Measurements from ENCODE around the gene TMEM14A. TPM values are rescaled to one million over a fixed set of nuclear protein-coding genes. Genes with fewer than 3 reads are reported as not detected.

TMEM14A gene
- total RNA-seq, 1 experiment from 2014 or later = 45.6 TPM

DNA sequence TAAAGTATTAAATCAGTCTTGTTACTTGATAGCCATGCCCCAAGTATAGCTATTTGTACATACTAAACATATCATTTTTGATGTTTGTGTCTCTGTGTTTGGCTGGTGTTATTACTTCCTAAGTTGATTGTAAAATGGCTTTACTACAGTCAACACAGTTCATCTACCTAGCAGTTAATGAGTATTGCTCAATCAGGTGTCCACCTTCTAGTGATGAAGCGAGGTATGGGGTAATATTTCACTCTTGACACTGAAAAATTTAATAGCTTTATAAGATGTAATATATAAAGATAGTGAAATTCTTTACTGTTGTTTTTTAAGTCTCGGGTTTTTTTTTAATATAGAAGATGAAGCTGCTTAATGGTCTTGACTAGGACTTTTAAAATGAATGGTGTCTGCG, 18.9 kb downstream of the TMEM14A start:
- intact Hi-C loops (cut with micrococcal nuclease; ENCODE audit: unreplicated experiment) = no loop called here
- Histone ChIP-seq H3K27ac (ENCODE audit: low read length) (no peak overlapping the region), H3K4me3 (ENCODE audit: low read depth in 2 of 2, low read length in 2 of 2) (no peak overlapping the region), H3K9me3 (ENCODE audit: control insufficient read depth, insufficient read depth, low read depth, low read length) (no peaks in the 10 kb centered on the region), H3K4me1 (ENCODE audit: control insufficient read depth, insufficient read depth, low read length) (no peaks in the 10 kb centered on the region), H3K36me3 (ENCODE audit: control insufficient read depth, insufficient read depth, low read length) (no peaks in the 10 kb centered on the region), H3K27me3 (ENCODE audit: control insufficient read depth, insufficient read depth, low read length) (no peaks in the 10 kb centered on the region)
- CTCF ChIA-PET = no interaction called here
- in situ Hi-C loops (cut with HindIII; ENCODE audit: low pct_unique_long_range_greater_than_20kb, low sequenced_read_pairs) = no loop called here
- POLR2A ChIA-PET = no interaction called here
- no TSS peak for BruUV-seq (replicated peaks)
- DNase-seq (ENCODE audit: low read depth, low spot score) (no peak), ATAC-seq (no peak)
- TF ChIP-seq SIN3A (IDR thresholded peaks at IDR 0.05; ENCODE audit: borderline replicate concordance, insufficient read depth, low read depth, low read length) = no peak
- TF ChIP-seq, protein P1, sequence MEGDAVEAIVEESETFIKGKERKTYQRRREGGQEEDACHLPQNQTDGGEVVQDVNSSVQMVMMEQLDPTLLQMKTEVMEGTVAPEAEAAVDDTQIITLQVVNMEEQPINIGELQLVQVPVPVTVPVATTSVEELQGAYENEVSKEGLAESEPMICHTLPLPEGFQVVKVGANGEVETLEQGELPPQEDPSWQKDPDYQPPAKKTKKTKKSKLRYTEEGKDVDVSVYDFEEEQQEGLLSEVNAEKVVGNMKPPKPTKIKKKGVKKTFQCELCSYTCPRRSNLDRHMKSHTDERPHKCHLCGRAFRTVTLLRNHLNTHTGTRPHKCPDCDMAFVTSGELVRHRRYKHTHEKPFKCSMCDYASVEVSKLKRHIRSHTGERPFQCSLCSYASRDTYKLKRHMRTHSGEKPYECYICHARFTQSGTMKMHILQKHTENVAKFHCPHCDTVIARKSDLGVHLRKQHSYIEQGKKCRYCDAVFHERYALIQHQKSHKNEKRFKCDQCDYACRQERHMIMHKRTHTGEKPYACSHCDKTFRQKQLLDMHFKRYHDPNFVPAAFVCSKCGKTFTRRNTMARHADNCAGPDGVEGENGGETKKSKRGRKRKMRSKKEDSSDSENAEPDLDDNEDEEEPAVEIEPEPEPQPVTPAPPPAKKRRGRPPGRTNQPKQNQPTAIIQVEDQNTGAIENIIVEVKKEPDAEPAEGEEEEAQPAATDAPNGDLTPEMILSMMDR (IDR thresholded peaks at IDR 0.05) = no peak
- no peak for TF ChIP-seq POLR2AphosphoS5 (IDR thresholded peaks at IDR 0.05; ENCODE audit: low read depth, low read length)
- TF ChIP-seq, protein P2, sequence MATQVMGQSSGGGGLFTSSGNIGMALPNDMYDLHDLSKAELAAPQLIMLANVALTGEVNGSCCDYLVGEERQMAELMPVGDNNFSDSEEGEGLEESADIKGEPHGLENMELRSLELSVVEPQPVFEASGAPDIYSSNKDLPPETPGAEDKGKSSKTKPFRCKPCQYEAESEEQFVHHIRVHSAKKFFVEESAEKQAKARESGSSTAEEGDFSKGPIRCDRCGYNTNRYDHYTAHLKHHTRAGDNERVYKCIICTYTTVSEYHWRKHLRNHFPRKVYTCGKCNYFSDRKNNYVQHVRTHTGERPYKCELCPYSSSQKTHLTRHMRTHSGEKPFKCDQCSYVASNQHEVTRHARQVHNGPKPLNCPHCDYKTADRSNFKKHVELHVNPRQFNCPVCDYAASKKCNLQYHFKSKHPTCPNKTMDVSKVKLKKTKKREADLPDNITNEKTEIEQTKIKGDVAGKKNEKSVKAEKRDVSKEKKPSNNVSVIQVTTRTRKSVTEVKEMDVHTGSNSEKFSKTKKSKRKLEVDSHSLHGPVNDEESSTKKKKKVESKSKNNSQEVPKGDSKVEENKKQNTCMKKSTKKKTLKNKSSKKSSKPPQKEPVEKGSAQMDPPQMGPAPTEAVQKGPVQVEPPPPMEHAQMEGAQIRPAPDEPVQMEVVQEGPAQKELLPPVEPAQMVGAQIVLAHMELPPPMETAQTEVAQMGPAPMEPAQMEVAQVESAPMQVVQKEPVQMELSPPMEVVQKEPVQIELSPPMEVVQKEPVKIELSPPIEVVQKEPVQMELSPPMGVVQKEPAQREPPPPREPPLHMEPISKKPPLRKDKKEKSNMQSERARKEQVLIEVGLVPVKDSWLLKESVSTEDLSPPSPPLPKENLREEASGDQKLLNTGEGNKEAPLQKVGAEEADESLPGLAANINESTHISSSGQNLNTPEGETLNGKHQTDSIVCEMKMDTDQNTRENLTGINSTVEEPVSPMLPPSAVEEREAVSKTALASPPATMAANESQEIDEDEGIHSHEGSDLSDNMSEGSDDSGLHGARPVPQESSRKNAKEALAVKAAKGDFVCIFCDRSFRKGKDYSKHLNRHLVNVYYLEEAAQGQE (IDR thresholded peaks at IDR 0.05; ENCODE audit: insufficient read depth in 1 of 2, low read depth in 2 of 2, low read length in 1 of 2) = no peak
- no peak for TF ChIP-seq TCF7L2 (IDR thresholded peaks at IDR 0.05; ENCODE audit: low read depth, low read length)

DNA sequence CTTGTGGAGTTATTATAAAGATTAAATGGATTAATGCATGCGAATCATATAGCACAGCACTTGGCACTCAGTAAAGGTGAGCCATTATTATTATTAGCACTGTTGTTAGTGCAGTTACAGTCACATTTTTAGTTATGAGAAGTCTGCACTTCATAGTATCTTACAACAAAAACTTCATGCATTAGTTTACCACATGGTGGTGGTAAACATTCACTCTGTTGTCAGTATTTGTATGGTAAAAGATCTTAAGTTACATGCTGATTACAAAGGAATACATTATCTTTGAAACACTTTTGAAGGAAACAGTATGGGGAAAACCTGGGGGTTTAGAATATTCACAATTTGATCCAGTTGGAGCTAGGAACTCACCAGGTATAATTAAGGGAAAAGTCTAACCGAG, 20.8 kb downstream of the TMEM14A start:
- no peak for DNase-seq (ENCODE audit: low read depth, low spot score)
- intact Hi-C loops (cut with micrococcal nuclease; ENCODE audit: unreplicated experiment) (no loop called here), in situ Hi-C loops (cut with HindIII; ENCODE audit: low pct_unique_long_range_greater_than_20kb, low sequenced_read_pairs) (no loop called here)
- ChIA-PET CTCF (no interaction called here), POLR2A (no interaction called here)
- H3K4me1 ChIP-seq (ENCODE audit: control insufficient read depth, insufficient read depth, low read length) = no peaks in the 10 kb centered on the region
- no peaks in the 10 kb centered on the region for H3K9me3 ChIP-seq (ENCODE audit: control insufficient read depth, insufficient read depth, low read depth, low read length)
- no peak overlapping the region for H3K27ac ChIP-seq (ENCODE audit: low read length)
- H3K36me3 ChIP-seq (ENCODE audit: control insufficient read depth, insufficient read depth, low read length) = no peaks in the 10 kb centered on the region
- TF ChIP-seq TCF7L2 (IDR thresholded peaks at IDR 0.05; ENCODE audit: low read depth, low read length) = no peak
- TF ChIP-seq SIN3A (IDR thresholded peaks at IDR 0.05; ENCODE audit: borderline replicate concordance, insufficient read depth, low read depth, low read length) = no peak
- TF ChIP-seq POLR2AphosphoS5 (IDR thresholded peaks at IDR 0.05; ENCODE audit: low read depth, low read length) = no peak
- TF ChIP-seq, protein P1 (IDR thresholded peaks at IDR 0.05) = peak; percentile 5; the same call in 1 of the 2 replicates
- TF ChIP-seq, protein P2 (IDR thresholded peaks at IDR 0.05; ENCODE audit: insufficient read depth in 1 of 2, low read depth in 2 of 2, low read length in 1 of 2) = no peak
- no peak overlapping the region for H3K4me3 ChIP-seq (ENCODE audit: low read depth in 2 of 2, low read length in 2 of 2)
- no TSS peak for BruUV-seq (replicated peaks)
- H3K27me3 ChIP-seq (ENCODE audit: control insufficient read depth, insufficient read depth, low read length) = peaks cover 2% of the 10 kb centered on the region; the same call in 1 of the 2 replicates
- ATAC-seq = no peak
